ELR (cell line): ENCODE measurements around the gene TRPM8.
A peak's percentile ranks its signal among the peaks of the same experiment; 100 is the strongest.

Source experiments
- DNase-seq: peaks from one replicate; pipeline ENCODE4 v3.0.0-alpha.2; 2015; ENCODE audit warnings: low read depth

The TRPM8 gene

GRCh38 chr2:233976087-233976486 is 58.9 kb downstream of the TRPM8 start:
- DNase-seq: no peak

DNA sequence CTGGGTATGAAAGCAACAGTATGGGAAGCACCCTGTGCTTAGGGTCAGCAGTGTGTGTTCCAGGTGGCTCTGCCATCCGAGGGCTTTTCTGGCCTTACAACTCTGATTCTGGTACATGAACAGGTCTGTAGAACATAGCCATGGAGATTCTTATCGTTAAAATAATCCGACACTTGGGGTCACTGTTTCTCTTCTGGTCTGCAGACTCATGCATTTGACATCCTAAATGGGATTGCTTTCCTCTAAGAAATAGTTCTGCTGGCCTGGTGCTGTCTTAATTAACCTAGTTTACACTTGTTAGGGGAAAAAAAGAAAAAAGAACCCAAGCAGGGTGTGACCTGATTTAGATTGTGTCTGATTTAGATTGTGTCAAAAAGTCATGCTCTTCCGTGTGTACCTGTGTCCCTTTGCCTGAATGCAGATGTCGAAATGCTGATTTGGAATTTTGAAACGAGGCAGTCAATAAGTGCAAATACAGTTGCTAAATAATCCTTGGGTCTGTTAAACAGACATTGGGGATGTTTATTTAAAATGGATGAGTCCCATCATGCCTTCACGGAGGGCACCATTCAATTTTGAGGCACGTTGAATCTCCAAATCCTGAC is 59.6 kb downstream of the TRPM8 start:
- peak; percentile 80 for DNase-seq

GRCh38 chr2:233977296-233977837 is 60.2 kb downstream of the TRPM8 start:
- DNase-seq: no peak

GRCh38 chr2:233979748-233980147 is 62.6 kb downstream of the TRPM8 start:
- DNase-seq: peak; percentile 69

- DNase-seq: no peak
These were observed 63.9 kb downstream of the TRPM8 start for GRCh38 chr2:233980955-233981561.

- DNase-seq: no peak
These were observed 64.6 kb downstream of the TRPM8 start for GRCh38 chr2:233981574-233982420.

DNA sequence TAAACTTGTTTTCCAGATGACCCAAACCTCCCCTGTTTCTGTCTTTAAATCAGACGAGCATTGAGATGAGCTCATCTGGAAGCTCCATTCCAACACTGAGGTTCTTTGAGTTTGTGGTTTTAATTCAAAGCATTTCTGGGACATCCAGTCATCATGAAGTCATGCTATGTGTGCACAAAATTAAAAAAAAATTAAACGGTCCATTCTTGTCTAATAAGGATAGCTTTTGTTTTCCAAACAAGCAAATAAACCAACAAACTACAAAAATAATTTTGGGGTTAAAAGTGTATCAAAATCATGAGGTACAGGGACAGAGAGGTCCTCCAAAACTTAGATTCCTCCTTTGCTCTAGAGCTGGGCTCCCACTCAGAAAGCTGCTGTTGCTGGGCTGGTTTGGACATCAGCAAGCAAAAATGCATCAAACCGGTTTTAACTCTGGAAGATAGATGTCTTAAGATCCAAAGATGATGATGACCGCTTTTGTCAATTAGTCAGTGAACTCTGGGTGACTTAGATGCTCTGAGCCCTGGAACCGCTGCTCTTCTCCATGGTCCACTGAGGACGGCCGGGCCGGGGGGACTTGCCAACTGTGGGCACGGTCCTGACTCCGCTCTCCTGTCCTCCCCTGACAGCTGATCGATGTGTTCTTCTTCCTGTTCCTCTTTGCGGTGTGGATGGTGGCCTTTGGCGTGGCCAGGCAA is 65.4 kb downstream of the TRPM8 start:
- DNase-seq: peak; percentile 95

DNA sequence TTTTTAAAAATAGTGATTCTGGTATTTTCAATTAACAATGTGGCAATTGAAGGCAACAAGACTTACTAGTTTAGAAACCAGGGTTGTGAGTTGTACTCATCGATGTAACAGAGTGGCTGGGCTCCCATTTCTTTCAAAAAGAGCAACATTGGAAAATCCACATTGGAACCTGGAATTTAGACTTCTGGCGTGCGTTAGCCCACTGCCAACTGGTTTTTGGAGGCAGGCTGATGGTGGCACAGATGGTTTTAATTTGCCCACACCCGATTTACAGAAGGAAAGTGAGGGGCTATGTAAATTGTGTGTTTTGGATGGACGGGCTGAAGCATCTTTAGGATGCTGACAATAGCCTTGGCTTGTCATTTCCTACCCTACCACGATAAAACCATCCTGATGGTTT is 66.3 kb downstream of the TRPM8 start:
- DNase-seq: no peak

GRCh38 chr2:233988581-233988980 is 71.4 kb downstream of the TRPM8 start:
- DNase-seq: no peak

- DNase-seq: no peak
These were observed 72.2 kb downstream of the TRPM8 start for GRCh38 chr2:233989221-233989858.

DNA sequence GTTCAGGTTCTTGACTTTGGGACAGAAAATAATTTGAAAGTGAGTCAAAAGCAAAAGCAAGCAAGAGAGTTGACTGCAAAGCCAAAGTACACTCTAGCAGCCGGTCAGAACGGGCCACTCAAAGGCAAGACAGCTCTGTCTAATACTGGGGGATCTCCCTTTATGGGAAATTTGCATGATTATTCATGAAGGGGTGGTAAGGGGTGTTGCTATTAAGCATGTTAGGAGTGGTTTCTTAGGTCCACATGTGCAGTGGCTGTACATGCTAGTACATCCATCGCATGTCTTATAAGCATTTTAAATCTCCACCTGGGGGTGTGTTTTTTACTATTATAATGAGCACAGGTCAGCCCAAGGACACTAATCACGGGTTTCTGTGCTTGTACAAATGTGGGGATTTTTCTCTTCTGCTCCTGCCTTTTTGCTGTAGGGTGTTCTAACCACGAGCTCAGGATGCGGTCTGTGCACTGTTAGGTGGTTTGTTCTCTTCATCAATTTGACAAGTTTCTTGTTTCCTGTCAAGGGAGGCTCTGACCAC is 73.2 kb downstream of the TRPM8 start:
- DNase-seq: no peak

GRCh38 chr2:233991196-233991595 is 74.0 kb downstream of the TRPM8 start:
- no peak for DNase-seq

- DNase-seq: no peak
These were observed 75.5 kb downstream of the TRPM8 start for GRCh38 chr2:233992513-233993217.

DNA sequence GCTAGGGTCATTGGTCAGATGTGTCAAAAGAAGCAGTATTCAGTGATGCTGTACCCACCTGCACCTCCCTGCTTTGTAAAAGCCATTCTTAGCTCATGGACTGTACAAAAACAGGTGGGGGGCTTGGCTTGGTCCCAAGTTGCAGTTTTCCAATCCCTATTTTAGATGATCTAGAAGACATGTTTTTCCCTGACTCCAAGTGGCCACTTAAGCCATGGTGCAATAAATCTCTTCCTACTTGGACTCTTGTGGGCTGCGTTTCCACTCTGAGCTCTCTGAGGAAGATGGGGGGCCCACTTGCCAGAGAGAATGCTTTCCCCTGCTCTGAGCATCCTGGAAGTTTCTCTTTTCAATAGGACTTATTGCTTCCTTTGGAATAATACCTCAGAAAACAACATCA is 76.3 kb downstream of the TRPM8 start:
- DNase-seq: no peak

GRCh38 chr2:233994151-233994550 is 77.0 kb downstream of the TRPM8 start:
- no peak for DNase-seq

- no peak for DNase-seq
These were observed 78.8 kb downstream of the TRPM8 start for GRCh38 chr2:233996000-233996399.

DNA sequence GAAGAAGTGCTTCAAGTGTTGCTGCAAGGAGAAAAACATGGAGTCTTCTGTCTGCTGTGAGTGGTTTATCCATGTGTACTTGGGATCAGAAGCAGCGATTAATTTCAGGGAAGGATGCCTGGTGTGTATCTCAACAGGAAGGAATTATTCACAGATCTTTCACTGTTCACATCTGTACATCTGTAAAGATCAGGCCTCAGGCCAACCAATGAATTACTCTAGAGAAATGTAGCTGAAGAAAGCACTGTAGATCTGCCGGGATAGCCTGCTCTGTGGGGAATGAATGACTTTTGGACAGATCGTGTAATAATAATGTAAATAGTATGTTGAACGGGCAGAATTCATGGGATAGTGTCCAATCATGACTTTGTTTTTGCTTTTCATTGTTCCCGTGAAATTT is 79.3 kb downstream of the TRPM8 start:
- no peak for DNase-seq

GRCh38 chr2:233997707-233998106 is 80.5 kb downstream of the TRPM8 start:
- DNase-seq: no peak

GRCh38 chr2:233999182-233999581 is 82.0 kb downstream of the TRPM8 start:
- DNase-seq: no peak

DNA sequence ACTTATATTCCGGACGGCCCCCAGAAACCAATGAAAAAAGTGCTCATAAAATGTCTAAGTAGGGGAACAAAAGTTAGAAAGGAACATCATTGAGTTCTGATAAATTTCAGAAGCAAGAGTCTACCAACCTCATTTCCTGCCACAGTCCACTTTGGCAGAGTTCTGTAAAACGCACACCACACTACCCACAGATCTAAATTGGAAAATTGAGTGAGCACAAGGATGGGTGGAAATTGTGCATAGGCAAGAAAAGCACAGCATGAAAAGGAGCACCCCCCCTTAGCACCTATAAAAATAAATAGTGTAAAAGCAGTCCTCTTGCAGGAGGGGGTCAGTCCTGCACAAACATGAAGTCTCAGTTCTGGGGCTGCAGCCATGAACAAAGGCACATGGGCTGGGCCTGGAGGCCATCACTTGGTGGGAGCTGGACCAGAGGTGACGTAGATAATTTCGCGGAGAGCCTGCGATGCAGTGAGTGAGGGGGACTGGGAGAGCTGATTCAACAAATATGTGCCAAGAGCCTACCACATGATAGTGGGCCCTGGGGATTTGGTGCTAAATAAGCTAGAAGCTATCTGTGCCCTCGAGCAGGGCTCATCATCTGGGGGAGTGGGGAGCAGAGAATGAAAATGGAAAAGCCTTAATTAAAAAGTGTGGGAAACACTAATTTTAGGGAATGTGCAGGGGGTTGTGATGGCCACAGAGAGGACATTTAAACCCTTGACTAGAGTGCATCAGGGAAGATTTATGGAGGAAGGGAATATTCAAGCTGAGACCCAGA is 84.4 kb downstream of the TRPM8 start:
- DNase-seq: no peak
